ENCODE results near the gene RBM33.

The RBM33 gene

GRCh38 chr7:155727616-155728015, 83.2 kb downstream of the RBM33 start:
- DNase-seq (ENCODE audit: low read depth) = no peak

- DNase-seq (ENCODE audit: low read depth) = no peak
Measured at GRCh38 chr7:155728116-155728515, 83.7 kb downstream of the RBM33 start.

- DNase-seq (ENCODE audit: low read depth) = peak; percentile 1
Measured at GRCh38 chr7:155729847-155730246, 85.4 kb downstream of the RBM33 start.

DNA sequence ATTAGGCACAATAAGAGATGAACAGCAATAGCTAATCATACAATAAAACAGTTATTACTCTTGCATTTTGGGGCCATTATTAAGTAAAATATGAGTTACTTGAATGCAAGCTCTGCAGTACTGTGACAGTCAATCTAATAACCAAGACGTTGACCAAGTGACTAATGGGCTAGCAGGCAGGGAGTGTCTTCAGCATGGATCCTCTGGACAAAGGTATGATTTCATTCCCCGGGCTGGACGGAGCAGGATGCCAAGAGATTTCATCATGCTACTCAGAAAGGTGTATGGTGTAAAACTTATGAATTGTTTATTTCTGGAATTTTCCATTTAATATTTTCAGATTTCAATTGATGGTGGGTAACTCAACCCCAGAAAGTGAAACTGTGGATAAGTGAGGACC, 86.9 kb downstream of the RBM33 start:
- no peak for DNase-seq (ENCODE audit: low read depth)

- DNase-seq (ENCODE audit: low read depth) = no peak
Measured at GRCh38 chr7:155731871-155732270, 87.4 kb downstream of the RBM33 start.

DNA sequence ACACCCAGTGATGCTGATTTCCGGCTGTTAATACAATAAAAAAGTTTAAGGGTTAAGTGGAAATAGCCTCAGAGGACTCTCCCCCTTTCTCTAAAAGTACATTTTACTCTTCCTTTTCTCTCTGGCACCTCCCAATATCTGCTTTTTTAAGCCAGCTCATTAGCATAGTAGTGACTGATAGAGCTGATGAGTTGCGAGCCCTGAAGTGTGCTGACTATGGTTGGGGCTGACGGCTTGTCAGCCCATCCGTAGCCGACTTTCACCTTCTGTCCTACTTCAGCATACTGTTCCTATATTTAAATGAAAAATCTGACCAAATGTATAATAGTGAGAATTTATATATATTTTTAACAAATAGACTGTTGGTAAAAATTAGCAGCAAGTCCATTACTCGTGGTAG, 87.8 kb downstream of the RBM33 start:
- no peak for DNase-seq (ENCODE audit: low read depth)

- no peak for DNase-seq (ENCODE audit: low read depth)
Measured at GRCh38 chr7:155733582-155734444, 89.4 kb downstream of the RBM33 start.

- no peak for DNase-seq (ENCODE audit: low read depth)
Measured at GRCh38 chr7:155734445-155734809, 90.0 kb downstream of the RBM33 start.

DNA sequence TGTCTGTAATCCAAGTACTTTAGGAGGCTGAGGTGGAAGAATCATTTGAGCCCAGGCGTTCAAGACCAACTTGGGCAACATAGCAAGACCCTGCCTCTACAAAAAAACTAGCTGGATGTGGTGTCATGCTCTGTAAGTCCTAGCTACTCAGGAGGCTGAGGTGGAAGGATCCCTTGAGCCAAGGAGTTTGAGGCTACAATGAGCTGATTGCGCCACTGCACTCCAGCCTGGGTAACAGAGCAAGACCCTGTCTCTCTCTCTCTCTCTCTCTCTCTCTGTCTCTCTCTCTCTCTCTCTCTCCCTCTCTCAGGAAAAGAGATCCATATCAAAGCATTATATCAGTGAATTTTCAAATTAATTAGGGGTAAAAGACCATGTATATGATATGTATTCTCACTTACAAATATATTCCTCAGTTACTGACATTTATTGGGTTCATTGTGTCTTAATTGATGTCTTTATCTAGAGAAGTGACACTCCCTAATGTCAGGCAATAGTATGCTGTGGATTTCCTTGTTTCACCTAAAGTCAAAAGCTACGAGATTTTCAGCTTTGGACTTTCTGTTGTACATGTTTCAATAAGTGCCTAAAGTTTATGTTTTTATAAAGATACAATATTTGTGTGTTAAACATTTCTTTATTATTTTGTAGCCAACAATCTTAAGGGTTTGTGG, 91.1 kb downstream of the RBM33 start:
- DNase-seq (ENCODE audit: low read depth) = no peak

GRCh38 chr7:155737590-155737989, 93.1 kb downstream of the RBM33 start:
- no peak for DNase-seq (ENCODE audit: low read depth)

DNA sequence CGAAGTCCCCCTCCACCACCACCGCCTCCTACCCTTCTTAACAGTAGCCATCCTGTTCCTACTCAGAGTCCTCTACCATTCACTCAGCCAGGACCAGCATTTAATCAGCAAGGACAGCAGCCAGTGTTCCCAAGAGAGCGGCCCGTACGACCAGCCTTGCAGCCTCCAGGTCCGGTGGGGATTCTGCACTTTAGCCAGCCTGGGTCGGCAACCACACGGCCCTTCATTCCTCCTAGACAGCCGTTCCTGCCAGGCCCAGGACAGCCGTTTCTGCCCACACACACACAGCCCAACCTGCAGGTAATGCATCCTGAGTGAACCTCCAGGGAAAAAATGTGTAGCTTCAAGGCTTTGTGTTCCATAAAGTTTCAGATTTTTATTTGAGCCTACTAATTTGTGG, 93.6 kb downstream of the RBM33 start:
- DNase-seq (ENCODE audit: low read depth) = no peak

DNA sequence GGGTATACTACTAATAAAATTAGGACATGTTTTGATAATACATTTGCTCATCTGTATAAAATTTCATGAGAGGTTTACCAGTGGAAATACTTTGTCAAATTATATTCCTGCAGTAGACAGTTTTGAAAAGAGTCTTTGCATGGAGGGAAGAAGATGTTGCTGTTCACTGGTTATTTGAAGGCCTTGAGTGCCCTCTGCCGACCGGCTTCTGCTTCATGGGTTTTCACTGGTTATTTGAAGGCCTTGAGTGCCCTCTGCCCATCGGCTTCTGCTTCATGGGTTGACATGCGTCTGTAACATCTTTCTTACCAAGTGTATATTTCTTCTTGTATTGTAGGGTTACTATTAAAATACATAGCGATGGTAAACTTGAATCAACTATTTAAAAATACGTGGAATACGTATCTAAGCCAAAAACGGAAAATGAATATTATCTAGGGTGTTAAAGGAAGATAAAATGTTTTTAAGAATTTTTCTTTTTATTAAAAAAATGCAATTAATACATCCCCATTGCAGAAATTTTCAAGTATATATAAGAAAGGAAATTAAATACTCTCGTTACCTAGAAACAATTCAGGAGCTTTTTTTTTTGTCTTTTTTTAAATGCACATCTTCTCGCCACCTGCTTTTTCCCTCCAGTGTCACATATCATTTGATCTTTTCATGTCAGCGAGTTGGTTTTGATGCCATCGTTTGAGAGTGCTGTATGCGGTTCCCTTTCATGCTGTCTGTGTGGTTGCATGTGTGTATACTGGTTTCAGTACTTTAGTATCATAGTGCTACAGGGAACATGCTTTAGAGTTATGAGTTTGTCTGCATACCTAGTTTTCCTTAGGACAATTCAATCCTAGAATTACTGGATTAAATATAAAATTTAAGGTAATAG, 94.4 kb downstream of the RBM33 start:
- DNase-seq (ENCODE audit: low read depth) = peak; percentile 40

GRCh38 chr7:155739538-155740143, 95.2 kb downstream of the RBM33 start:
- no peak for DNase-seq (ENCODE audit: low read depth)

- no peak for DNase-seq (ENCODE audit: low read depth)
Measured at GRCh38 chr7:155741082-155741481, 96.6 kb downstream of the RBM33 start.

DNA sequence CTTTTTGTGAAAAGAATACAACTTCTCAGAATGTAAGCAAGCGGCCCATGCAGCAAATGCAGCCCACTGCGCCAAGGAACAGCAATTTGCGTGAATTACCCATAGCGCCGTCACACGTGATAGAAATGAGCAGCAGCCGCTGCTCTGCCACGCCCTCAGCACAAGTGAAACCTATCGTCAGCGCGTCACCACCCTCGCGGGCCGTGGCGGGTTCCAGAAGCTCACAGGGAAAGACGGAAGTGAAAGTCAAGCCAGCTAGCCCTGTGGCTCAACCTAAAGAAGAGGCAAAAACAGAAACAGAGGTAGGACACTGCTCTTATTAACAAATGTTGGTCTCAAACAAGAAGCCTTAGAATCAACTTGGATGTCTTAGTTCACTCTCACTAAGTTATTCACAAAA, 97.3 kb downstream of the RBM33 start:
- no peak for DNase-seq (ENCODE audit: low read depth)

DNA sequence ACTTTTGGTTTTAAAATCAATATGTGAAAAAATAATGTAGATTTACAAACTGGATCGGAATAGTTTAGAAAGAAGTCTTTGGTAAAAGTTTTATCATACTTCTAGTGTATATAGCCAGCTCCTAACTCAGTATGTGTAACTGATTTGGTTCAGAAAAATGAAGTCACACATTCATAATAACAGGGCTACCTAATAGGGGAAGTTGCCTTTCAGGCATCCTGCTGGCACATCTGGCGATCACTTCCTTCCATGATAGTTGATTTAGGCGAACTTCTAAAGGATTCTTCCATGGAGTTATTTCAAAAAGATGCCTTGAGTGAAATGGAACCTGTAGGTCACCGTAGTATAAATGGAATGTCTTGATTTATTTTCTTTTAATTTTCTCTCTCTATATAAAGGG, 98.7 kb downstream of the RBM33 start:
- DNase-seq (ENCODE audit: low read depth) = no peak

- no peak for DNase-seq (ENCODE audit: low read depth)
Measured at GRCh38 chr7:155744971-155745683, 100.7 kb downstream of the RBM33 start.

DNA sequence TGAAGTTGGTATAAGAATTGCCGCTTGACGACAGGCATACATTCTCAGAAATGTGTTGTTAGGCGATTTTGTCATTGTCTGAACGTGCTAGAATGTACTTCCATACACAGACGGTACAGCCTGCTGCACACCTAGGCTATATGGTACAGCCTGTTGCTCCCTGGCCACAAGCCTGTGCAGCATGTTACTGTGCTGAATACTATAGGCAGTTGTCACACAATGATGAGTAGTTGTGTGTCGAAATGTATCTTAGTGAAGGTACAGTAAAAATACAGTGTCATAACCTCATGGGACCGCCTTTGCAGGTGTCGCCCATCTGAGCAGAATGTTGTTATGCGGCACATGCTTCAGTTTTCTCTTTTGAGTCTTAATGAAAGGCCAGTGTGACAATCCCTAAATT, 101.3 kb downstream of the RBM33 start:
- no peak for DNase-seq (ENCODE audit: low read depth)

GRCh38 chr7:155746188-155746587, 101.7 kb downstream of the RBM33 start:
- no peak for DNase-seq (ENCODE audit: low read depth)

GRCh38 chr7:155747209-155747608, 102.7 kb downstream of the RBM33 start:
- no peak for DNase-seq (ENCODE audit: low read depth)

DNA sequence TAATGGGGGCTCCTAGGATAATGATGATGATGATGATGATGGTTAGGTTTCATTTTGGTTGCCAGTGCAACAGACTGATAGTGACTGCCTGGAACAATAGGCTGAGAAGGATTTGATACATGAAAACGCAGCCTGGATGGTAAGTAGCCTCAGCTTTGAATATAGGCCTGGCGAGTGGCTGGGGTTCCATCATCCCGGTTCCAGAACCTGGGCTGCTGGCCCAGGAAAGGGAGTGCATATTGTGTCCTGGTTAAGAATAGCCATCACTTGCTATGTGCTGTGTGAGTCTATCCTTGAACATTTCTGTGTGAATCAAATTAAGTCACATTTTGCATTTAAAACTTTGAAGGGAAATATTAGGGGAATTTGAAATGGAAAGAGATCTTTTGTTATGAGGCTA, 105.1 kb downstream of the RBM33 start:
- no peak for DNase-seq (ENCODE audit: low read depth)

Measured in GM04504 (cell line).